ENCODE measurements around the gene CD8B. TPM values are rescaled to one million over a fixed set of nuclear protein-coding genes. Genes with fewer than 3 reads are reported as not detected.

The CD8B gene
- polyA plus RNA-seq, 1 donor = 0.88 TPM

DNA sequence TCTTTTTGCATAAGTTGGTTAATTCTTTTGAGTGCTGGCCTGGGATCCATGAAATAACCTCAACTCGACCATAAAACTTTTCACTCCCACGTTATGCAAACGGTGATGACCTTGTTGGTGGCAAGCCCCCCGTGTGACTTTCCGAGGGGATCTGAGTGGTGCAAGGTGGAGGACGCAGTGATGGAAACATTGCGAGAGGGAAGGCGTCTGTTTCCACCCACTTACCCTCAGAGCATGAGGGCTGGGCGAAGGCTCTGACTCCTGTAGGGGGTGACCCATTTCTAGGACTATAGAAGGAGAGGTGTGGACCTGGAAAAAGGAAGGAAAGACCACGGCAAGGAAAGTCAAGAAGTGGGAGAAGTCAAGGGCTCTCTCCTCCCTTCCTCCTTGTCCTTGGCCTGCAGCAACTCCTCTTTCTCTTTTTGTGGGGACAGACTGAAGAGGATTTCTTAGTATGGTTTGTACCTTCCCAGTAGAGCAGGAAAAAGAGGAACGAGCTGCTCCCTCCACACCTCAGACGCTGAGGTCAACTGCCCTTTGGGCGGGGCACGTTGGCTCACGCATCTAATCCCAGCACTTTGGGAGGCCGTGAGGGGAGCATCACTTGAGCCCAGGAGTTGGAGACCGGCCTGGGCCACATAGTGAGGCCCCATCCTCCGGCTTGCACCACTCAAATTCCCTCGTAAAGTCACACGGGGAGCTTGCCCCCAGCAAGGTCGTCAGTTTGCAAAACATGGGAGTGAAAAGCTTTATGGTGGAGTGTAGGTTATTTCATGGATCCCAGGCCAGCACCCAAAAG, 55.4 kb downstream of the CD8B start:
- no peak for DNase-seq

DNA sequence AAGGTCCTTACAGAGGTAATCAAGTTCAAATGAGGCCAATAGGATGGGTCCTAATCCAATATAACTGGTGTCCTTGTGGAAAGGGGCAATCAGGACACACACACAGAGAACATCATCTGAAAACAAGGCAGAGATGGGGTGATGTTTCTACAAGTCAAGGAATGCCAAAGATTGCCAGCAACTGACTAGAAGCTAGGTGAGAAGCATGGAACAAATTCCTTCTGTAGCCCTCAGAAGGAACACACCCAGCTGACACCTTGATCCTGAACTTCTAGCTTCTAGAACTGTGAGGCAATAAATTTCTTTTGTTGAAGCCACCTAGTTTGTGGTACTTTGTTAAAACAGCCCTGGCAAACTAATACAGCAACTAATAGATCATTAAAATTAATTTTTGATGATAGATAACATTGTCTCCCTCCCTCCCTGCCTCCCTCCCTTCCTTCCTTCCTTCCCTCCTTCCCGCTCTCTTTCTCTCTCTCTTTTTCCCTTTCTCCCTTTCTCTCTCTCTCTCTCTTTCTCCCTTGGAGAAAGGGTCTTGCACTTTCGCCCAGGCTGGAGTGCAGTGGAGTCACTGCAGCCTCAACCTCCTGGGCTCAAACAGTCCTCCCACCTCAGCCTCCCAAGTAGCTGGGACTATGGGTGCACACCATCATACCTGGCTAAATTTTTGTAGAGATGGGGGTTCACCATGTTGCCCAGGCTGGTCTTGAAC, 60.7 kb downstream of the CD8B start:
- DNase-seq = no peak

DNA sequence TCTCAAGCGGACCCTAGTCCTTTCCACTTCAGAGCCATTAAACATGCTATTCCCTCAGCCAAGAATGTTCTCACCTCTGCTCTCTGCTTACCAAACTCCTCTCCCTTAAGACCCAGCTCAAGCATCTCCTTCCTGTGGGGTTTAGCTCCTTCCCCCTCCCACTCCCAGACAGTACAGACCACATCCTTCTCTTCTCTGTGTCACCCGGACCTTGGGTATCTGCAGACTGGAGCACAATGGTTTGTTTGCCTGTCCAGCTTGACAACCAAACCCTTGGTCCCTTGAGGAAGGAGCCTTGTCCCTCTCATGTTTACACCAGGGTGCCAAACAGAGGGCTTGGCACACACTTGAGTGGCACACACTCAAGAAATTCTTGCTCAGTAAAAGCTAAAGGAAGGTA, 66.8 kb downstream of the CD8B start:
- DNase-seq = no peak

DNA sequence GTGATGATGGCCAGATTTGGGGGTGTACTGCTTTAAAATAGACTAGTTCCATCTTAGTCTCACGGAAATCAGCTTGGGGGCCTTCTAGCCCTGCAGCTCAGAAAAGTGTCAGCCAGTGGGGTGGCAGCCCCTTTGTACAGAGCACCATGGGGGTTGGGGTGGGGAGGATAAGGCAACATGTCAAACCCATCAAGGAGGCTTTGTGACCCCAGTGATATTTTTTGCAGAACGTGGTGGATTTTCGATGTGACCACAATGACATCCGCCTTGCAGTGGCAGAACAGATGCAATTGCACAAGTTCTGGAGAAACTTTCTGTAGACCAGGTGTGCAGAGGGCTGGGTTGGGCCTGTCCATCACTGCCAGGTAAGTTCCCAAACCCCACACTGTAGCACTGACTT, 67.9 kb downstream of the CD8B start:
- no peak for DNase-seq

DNA sequence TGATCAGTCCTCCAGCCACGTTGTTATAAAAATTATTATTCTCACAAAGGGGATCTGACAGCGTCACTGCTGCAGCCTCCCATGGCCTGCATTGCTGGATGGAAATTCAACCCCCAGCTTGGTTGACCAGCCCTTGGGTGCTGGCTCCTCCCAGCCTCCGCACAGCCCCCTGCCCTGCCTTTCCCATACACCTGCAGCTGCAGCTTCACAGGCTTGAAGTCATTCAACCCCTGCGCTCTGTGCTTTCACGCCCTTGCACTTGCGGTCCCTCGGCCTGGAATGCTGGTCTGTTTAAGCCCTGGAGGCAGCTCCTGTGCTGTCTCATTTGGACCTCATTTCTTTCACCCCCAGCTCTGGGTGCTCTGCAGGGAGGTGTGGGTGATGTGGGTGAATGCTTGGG, 70.1 kb downstream of the CD8B start:
- no peak for DNase-seq

DNA sequence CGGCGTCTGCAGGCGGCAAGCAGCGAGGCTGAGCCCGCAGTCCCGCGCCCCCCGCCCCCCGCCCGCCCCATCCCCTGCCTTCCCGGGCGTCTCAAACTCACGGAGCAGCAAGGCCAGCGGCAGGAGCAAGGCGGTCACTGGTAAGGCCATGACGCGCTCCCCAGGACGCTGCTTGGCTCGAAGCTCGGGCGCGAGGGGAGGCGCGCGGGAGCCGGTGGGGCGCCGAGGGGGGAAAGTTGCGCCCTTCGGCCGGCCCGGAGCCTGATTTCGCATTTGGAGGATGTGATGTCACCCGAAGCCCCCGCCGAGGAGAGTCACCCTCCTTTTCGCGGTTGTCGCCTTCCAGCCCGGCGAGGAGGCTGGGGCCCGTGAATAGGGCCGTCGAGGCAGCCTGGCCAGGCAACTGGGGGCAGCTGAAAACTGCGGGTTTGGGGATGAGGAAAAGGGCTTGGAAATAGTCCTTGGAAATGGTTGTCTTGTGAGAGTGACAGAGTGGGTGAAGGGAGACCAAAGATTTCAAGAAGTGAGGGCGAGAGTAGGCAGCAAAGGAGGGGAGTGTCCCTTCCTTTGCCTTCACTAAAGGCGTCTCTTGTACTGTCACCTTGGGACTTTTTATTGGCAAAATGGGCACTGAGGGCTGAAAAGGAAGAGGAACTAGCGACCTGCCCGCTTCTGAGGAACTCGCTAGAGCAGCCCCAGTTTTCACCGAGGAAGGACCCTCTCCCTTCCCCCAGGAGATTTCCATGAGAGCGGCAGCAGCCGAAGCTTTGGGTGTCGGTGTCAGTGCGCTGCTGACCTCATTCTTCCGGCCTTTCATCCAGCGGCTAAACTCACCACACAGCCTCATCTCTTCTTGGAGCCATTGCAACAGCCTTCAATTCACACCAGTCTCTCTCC, 70.8 kb downstream of the CD8B start, which contains the start of gene CD8A:
CD8A (minus strand) TSS at position 238 of the 897 bp plus-strand sequence; CDS start at position 150, 88 bp downstream.
- DNase-seq = no peak

DNA sequence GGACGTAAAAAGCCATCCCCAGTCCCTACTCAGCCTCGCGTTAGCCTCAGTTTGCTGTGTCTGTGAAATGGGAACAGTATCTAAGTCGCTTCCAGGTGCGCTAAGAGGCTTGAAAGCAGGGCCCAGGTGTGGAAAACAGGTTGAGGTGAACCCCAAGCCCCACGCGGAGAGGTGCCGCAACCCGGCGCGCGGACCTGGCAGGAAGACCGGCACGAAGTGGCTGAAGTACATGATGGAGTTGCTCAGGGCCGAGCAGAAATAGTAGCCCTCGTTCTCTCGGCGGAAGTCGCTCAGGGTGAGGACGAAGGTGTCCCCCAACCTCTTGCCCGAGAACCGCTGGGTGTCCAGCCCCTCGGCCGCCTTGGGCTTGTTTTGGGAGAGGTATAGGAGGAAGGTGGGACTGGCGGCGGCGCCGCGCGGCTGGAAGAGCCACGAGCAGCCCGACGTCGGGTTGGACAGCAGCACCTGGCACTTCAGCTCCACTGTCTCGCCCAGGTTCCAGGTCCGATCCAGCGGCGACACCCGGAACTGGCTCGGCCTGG, 71.5 kb downstream of the CD8B start:
- no peak for DNase-seq

DNA sequence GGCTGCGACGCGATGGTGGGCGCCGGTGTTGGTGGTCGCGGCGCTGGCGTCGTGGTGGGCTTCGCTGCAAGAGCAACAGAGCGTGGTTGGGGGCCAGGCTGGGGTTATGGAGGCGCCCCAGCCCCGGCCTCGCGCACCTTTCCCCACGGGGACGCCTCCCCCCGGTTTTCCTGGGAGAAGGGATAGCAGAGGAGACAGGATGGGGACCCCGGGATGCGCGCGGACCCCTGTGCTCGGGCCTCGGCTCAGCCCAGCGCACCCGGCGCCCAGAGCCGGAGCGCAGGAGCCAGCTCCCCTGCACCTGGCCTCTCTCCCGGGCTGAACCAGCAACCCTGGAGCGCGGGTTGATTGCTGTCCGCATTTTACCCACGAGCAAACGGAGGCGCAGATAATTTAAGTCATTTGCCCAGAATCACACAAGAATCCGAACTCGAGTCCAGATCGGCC, 72.0 kb downstream of the CD8B start:
- no peak for DNase-seq

DNA sequence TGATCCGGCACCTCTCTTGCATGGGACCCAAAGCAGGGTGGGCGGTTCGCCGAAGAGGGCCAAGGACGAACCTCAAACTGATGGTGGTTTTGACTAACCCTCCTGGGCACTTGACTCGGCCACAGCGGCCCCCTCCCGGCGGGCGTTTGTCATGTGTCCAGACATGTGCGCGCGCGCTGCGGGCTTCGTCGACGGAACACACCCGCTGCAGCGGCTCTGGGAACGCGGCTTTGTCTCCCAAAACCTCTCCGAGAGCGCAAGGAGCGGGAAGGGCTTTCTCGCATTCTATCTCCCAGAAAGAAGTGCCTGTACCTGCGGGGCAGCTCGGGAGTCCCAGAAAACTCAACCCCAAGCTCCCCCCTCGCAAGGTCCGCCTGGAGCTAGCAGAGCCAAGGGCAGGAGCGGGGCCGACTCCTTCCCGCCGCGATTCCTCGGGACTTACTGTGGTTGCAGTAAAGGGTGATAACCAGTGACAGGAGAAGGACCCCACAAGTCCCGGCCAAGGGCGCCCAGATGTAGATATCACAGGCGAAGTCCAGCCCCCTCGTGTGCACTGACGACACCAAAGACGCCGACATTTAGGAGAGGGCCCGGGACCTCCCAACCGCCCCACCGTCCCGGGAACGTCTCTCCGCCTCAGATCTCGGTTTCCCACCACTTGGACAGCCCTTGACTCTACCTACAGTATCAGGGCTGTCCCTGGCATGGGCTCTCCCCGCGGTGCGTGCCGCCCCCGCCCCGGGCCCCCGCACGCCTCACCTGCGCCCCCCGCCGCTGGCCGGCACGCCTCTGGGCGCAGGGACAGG, 72.6 kb downstream of the CD8B start:
- no peak for DNase-seq

DNA sequence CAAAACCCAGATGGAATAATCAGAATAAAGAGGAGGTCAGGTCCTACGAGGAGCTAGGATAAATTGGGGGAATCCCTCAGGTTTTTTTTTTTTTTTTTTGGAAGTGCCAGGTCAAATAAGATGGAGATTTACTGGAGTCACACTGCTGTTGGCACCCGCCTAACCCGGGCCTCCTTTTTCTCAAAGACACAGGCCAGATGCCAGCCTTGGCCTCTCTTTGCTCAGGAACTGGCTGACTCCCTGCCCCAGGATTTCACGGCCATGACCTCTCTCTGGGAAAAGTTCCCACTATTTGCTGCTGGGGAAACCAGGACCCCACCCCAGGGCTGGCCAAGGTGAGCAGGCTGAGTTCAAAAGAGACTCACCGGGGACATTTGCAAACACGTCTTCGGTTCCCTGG, 73.5 kb downstream of the CD8B start:
- DNase-seq = no peak

DNA sequence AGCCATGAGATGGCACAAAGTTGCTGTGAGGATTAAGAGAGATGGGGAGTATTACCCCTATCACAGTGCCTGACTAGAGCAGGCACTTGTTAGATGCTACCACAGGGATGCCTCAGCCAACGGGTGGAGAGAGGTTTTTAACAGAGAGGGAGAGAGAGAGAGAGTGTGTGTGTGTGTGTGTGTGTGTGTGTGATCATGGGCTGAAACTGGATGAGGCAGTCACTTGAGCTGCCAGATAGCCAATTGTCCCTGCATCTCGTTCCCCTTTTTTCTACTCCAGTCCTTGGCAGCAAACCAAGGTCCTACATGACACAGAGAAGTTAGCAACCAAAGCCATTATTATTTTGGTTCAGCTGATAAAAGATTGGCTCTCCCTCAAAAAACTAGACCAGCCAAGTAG, 74.0 kb downstream of the CD8B start:
- DNase-seq = no peak

DNA sequence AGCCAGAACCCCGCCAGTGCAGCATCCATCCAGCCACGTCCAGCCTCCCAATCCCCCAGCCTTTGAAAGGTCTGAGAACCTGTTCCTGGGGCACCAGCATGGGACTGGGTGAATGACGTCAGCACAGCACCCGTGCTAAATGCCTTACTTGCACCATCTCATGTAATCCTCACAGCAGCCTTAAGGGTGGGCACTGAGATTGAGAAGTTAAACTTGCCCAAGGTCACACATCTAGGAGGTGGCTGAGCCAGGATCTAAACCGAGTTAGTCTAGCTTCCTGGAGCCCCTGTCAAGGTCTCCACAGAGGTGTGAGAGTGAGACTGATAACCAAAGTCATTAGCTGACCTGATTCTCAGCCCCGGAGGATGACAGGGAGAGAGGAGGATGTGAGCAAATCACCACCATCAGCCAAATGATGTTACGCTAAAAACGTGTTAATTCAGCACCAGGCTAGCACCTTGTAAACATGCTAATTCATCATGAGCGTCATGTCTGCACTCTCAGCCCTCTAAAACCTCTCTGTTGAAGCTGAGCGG, 75.6 kb downstream of the CD8B start:
- DNase-seq = no peak

DNA sequence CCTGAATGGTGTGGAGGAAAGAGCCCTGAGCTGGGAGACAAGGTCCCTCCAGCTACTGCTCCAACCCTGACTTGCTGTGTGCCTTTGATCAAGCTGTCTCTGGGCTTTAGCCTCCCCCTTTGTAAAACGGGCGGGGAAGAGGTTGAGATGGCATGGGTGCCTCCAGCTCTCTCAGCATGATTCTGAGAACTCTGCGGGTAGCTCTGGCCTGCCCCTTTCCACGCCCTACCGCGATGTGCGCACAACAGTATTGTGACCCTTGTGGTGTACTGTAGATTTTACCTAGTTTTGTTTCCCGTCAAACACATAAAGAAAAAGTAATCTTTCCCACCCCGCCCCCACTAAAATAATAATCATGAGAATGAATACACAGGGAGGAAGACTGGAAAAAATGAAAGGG, 76.2 kb downstream of the CD8B start:
- DNase-seq = no peak

DNA sequence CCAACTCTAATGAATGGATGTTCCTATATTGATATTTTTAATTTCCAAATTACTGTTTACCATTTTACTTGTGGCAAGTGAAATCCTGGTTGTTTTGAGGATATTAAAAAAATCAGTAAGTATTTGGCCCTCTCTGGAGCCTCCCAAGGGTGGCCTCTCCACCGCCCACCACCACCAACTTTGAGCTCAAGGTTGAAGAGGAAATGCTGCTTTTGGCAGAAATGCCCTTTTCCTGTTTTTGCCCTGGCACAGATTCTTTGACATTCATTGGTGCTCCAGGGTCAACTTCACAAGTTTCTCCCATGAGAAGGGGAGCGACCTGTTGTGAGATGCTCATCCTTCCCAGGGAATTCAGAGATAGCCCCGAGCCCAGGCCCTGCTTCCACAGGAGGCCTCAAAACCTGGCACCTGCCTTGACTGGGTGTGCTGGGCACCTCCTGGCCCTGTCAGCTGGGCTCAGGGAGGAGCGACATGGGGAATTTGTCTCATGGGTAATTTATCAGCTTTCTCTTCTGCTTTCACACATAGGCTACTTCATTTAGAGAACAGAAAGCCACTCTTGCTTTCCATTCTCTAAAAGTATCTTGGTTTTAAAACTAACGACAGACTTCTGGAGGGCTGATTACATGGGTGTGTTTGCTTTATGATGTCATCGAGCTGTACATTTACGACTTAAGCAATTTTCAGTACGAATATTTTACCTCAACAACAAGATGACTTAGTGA, 77.9 kb downstream of the CD8B start:
- no peak for DNase-seq

DNA sequence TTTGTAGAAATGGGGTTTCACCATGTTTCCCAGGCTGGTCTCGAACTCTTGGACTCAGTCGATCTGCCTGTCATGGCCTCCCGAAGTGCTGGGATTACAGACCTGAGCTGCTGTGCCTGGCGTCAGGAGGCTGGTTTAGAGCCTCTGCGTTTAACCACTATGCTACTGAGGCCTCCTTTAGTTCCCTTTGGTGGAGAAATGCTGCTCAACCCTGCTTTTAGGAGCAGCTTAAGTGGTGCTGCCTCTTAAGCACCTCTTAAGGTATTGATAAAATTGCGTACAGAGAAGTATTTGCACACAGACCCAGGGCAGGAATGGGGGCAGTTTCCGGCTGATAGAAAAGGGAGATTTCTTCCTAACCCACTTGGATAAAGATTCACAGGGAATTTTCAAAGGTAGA, 78.9 kb downstream of the CD8B start:
- DNase-seq = no peak

DNA sequence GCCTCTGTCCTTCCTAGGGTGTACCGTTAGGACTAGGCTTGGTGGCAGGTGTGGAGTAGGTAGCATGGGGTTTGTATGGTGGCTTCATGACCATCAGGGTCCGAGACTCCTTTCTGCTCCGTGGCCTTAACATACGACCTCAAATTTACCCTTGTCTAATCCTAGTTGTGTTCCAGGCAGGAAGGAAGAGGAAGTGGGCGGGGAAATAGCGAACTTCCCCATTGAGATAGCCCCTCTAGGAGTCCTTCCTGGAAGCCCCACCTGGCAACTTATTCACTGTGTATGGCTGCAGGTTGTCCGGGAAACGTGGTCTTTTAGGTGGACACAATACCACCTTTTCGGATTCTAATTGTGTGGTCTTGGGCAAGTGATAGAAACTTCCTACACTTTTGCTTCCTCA, 80.3 kb downstream of the CD8B start:
- no peak for DNase-seq

DNA sequence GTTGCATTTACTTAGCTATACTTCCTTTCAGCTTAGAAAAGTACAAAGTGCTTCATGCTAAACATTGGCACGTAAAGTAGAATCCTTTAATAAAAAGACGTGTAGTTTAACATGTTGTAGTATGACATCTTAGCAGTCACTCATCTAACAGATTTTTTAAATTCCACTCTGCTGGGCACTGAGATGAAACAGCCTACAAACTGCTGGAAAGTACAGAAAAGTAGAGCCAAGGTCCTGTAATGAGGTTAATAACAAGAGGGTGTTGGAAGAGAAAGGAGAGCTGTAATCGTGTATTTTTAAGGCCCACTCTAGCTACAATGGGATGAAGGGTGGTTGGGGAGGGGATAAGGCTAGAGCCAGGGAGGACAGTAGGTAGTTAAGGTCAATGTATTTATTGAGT, 81.7 kb downstream of the CD8B start:
- no peak for DNase-seq

DNA sequence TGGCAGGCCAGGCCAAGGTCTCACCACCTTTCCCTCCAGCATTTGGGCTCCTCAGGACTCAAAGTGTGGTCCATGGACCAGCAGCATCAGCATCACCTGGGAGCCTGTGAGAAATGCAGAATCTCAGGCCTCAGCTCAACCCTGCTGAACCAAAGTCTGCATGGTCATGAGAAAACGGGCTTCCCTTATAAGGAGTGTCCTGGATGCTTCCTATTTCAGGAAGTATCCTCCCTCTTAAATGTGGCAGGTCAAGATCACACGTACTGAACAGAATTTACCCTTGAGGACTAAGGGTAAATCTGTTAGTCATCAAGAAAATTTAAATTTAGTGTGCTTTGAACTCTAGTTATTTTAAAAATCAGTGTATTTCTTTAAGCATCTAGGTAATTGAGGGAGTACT, 82.7 kb downstream of the CD8B start:
- DNase-seq = no peak

DNA sequence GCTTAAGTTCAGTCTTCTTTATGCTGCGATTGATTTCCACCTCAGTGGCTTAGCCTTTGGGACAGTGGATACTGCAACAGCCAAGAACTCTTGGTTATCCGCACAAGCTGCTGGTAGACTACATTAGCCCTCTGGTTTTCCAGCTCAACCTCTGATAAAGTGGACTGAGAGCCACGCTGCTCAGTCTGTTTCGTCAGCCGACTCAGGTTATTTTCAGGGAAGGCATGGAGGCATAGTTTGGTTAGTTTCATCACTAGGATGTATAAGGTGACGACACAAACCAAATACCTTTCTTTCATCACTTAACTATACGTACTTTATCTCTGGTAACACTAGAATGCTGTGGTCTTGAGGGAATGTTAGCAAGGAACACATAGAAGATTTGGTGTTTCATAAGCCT, 85.2 kb downstream of the CD8B start:
- no peak for DNase-seq

DNA sequence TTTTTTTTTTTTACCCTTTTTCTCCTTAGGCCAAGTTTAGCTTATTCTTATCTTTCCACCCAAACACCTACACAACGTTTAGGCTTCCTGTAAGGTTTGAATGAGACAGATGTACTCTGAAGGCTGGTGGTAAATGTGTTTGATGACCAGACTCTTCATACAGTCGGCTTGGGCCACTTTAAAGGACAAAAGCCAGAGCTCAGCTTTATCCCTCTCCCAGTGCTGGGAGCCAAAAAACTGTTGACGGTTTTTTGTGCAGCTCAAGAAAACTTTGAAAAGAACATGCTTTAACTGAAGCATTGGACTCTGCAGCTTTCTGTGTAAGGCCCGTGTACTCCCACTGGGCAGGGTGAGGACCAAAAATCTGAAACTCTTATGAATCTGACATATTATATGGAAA, 86.3 kb downstream of the CD8B start:
- no peak for DNase-seq

All from left kidney (tissue), 2 donors.